Breast epithelium (tissue), 4 donors: ENCODE measurements around the gene RPS8. TPM values are rescaled to one million over a fixed set of nuclear protein-coding genes. Genes with fewer than 3 reads are reported as not detected.
A peak's percentile ranks its signal among the peaks of the same experiment; 100 is the strongest.

ENCODE experiments used
- DNase-seq, 2 donors: peaks; one replicate each; pipeline ENCODE4 v3.0.0-alpha.2; 2019; ENCODE audit warnings: low spot score in 2 of 2
- H3K27ac ChIP-seq, 2 donors: fragments of 200-600 bp; sonication (generic) in 1 of 2; one replicate each; pipeline ENCODE4 v1.5.1; 2016 to 2019; ENCODE audit warnings: mild to moderate bottlenecking in 1 of 2
- H3K27me3 ChIP-seq, 2 donors: fragments of 200-600 bp; sonication (generic) in 1 of 2; one replicate each; pipeline versions ENCODE4 v1.5.1 to v1.6.0; 2017 to 2019; ENCODE audit warnings: control low read depth in 1 of 2, mild to moderate bottlenecking in 1 of 2
- H3K36me3 ChIP-seq: fragments of 200-600 bp; one replicate; pipeline ENCODE4 v1.5.1; 2019
- H3K4me1 ChIP-seq, 2 donors: fragments of 200-600 bp; sonication (generic); one replicate each; pipeline ENCODE4 v1.5.1; 2016 to 2019; ENCODE audit warnings: control low read depth in 1 of 2
- H3K4me3 ChIP-seq, 3 donors: fragments of 200-600 bp; sonication (generic); 1 replicate in 2 of 3; 2 replicates in 1 of 3; pipeline ENCODE4 v1.5.1; 2016 to 2019; ENCODE audit warnings: mild to moderate bottlenecking in 3 of 3, moderate library complexity in 2 of 3
- H3K9me3 ChIP-seq, 2 donors: fragments of 200-600 bp; sonication (generic) in 1 of 2; one replicate each; pipeline ENCODE4 v1.5.1; 2016 to 2019; ENCODE audit warnings: control low read depth in 1 of 2
- POLR2A ChIP-seq: fragments of 450-650 bp; IDR thresholded peaks from one replicate; pipeline ENCODE4 v1.6.1; 2016; ENCODE audit warnings: antibody characterized with exemption, mild to moderate bottlenecking, moderate library complexity
- POLR2AphosphoS5 ChIP-seq, 3 donors: sonication (generic); formaldehyde crosslinking; IDR thresholded peaks; one replicate each; pipeline ENCODE4 v1.6.1; 2017; ENCODE audit warnings: antibody characterized with exemption in 3 of 3
- intact Hi-C: fragments of 100-400 bp; cut with DNase I; formaldehyde crosslinking; loops from one replicate; pipeline ENCODE4 v1.15.1; 2023; ENCODE audit warnings: low total_unique reads
- total RNA-seq, 3 donors: library from RNA; depleted of rRNA; stranded (reverse); fragments of >200 nt; gene quantifications; one replicate each; pipeline ENCODE4 v1.1.0, GENCODE V29; 2016
- TF ChIP-seq, protein P1 (sequence below), 3 donors: fragments of 450-650 bp; IDR thresholded peaks; one replicate each; pipeline ENCODE4 v1.5.1; 2016 to 2017; ENCODE audit warnings: antibody characterized with exemption in 3 of 3, mild to moderate bottlenecking in 3 of 3, moderate library complexity in 3 of 3

Gene RPS8
- total RNA-seq, 3 donors from 2014 or later, result 2,158 to 3,355 (median 2,591) TPM

DNA sequence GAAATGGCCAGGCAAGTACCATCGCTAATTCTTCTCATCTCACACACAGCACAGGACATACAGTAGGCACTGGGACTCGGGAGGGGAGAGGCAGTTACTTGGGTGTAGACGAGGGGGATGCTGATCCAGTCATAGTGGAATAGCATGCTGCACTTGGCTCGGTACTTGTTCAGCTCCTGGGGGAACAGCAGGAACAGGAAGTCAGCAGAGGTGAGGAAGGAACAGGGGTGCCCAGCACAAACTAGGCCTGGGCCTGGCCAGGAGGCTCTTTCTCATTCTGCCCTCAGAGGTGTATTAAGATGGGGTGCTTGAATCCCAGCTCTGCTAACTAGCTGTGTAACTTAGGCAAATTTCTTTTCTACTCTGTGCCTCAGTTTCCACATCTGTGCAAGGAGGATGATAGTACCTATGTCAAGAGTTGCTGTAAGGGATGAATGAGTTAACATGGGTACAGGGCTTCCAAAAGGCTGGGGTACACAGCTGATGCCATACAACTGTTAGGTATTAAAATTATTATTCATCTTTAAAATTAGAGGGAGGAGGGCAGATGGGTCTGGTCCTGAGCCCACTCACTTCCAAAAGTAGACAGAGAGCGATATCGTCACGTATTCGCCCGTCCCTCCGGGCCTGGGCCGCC is 10.3 kb downstream of the RPS8 start:
- H3K27ac ChIP-seq, result peak overlapping the region; percentile 70 to 77
- no peak for DNase-seq
- H3K36me3 ChIP-seq, result no peaks in the 10 kb centered on the region
- H3K4me1 ChIP-seq, result peaks cover 0 to 12% of the 10 kb centered on the region in 2 donors
- intact Hi-C loops, result no loop called here
- H3K4me3 ChIP-seq, result peak overlapping the region; percentile 44 to 69 (median 57)
- H3K27me3 ChIP-seq, result no peaks in the 10 kb centered on the region
- no peaks in the 10 kb centered on the region for H3K9me3 ChIP-seq
- TF ChIP-seq, protein P1, sequence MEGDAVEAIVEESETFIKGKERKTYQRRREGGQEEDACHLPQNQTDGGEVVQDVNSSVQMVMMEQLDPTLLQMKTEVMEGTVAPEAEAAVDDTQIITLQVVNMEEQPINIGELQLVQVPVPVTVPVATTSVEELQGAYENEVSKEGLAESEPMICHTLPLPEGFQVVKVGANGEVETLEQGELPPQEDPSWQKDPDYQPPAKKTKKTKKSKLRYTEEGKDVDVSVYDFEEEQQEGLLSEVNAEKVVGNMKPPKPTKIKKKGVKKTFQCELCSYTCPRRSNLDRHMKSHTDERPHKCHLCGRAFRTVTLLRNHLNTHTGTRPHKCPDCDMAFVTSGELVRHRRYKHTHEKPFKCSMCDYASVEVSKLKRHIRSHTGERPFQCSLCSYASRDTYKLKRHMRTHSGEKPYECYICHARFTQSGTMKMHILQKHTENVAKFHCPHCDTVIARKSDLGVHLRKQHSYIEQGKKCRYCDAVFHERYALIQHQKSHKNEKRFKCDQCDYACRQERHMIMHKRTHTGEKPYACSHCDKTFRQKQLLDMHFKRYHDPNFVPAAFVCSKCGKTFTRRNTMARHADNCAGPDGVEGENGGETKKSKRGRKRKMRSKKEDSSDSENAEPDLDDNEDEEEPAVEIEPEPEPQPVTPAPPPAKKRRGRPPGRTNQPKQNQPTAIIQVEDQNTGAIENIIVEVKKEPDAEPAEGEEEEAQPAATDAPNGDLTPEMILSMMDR (IDR thresholded peaks at IDR 0.05), result no peak
- no peak for TF ChIP-seq POLR2AphosphoS5 (IDR thresholded peaks at IDR 0.05)
- no peak for TF ChIP-seq POLR2A

DNA sequence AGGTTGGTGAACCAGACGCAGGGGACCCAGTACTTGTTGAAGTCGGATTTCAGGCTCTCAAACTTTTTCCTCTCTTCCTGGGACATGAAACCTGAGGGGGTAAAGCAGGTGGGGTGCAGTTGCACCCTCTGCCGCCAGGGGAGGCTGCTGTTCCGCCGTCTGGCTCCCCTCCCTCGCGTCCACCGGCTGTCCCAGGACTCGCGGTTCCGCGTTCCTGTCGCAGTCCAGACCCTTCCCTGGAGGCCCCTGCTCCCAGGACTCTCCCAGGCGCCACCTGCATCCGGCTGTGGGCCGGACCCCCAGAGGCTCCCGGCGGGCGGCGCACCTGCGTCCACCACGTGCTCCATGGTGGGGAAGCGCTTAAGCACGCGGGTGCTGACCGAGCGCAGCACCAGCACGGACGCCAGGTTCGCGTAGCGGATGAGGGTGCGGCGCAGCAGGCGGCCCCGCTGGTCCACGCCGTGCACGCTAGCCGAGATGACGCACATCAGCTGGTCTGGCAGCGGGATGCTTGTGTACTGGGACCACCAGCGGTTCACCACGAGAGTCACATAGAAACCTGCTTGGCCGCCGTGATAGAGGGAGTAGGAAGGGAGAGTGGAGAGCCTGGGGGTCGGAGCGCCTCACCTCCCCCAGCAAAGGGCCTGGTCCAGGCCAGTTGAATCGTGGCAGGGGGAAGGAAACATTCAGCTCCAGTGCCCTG is 10.9 kb downstream of the RPS8 start:
- Histone ChIP-seq H3K27me3 (no peaks in the 10 kb centered on the region), H3K27ac (peak overlapping the region; percentile 70 to 77), H3K4me3 (peak overlapping the region; percentile 44 to 69 (median 57)), H3K9me3 (no peaks in the 10 kb centered on the region), H3K36me3 (no peaks in the 10 kb centered on the region), H3K4me1 (peaks cover 0 to 12% of the 10 kb centered on the region in 2 donors)
- intact Hi-C loops, result no loop called here
- no peak for DNase-seq
- TF ChIP-seq, protein P1 (IDR thresholded peaks at IDR 0.05), result peak; percentile 99 to 100 (median 99)
- peak in 1 of 3 donors; percentile 40 for TF ChIP-seq POLR2AphosphoS5 (IDR thresholded peaks at IDR 0.05)
- no peak for TF ChIP-seq POLR2A

DNA sequence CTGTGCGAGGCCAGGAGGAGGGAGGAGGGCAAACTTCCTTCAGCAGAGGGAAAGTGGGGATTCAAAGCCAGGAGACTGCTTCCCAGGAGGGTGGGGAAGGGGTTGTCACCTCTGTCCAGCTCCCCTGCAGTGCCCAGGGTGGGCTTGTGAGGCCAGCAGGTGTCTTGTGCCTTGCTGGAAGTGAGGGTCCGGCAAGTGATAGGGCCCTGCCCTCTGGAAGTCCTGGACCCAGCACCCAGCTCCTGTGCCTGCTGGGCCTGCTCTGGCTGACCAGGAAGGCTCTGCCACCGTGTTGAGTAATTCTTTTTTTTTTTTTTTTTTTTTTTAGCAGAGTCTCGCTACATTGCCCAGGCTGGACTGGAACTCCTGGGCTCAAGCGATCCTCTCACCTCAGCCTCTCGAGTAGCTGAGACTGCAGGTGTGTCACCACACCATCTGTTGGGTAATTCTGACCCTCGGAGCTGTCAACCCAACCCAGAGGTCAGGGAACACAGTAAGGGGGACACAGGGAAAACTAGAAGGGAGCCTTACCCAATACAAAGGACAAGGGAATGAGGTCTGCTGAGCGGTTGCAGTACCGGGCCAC is 11.6 kb downstream of the RPS8 start:
- no peaks in the 10 kb centered on the region for H3K9me3 ChIP-seq
- H3K27me3 ChIP-seq, result no peaks in the 10 kb centered on the region
- no peak for TF ChIP-seq POLR2AphosphoS5 (IDR thresholded peaks at IDR 0.05)
- TF ChIP-seq, protein P1 (IDR thresholded peaks at IDR 0.05), result no peak
- TF ChIP-seq POLR2A, result no peak
- no peaks in the 10 kb centered on the region for H3K36me3 ChIP-seq
- H3K27ac ChIP-seq, result peak overlapping the region; percentile 70 to 77
- no peak for DNase-seq
- intact Hi-C loops, result no loop called here
- peak overlapping the region in 2 of 3 donors; percentile 57 to 69 for H3K4me3 ChIP-seq
- H3K4me1 ChIP-seq, result peaks cover 0 to 12% of the 10 kb centered on the region in 2 donors

DNA sequence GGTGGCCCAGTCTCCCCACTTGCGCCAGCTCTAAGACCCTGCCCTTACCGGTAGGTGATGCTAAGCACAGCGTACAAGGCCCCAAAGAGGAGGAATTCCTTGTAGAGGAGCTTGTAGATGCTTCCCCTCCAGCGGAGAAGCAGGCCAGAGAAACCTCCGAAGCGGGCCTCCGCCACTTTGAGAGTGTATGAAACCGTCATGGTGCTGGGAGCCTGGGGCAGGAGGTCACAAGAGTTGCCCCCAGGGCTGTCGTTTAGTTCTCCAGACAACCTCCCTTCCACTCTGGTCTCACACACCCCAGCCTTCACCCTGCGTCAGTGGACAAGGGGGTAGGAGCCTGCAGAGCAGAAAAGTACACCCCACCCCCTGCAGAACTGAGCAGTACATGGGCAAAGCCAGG is 12.2 kb downstream of the RPS8 start:
- Histone ChIP-seq H3K4me1 (peaks cover 0 to 12% of the 10 kb centered on the region in 2 donors), H3K9me3 (no peaks in the 10 kb centered on the region), H3K4me3 (no peak overlapping the region), H3K36me3 (no peaks in the 10 kb centered on the region), H3K27me3 (no peaks in the 10 kb centered on the region), H3K27ac (no peak overlapping the region)
- DNase-seq, result no peak
- TF ChIP-seq POLR2AphosphoS5 (IDR thresholded peaks at IDR 0.05), result no peak
- TF ChIP-seq, protein P1 (IDR thresholded peaks at IDR 0.05), result no peak
- TF ChIP-seq POLR2A, result no peak
- intact Hi-C loops, result no loop called here
